ENCODE data around the gene EGFL7.
A peak's percentile ranks its signal among the peaks of the same experiment; 100 is the strongest.

Gene EGFL7

GRCh38 chr9:136688274-136689107 lies 25.8 kb downstream of the EGFL7 start:
- no peak for DNase-seq

DNA sequence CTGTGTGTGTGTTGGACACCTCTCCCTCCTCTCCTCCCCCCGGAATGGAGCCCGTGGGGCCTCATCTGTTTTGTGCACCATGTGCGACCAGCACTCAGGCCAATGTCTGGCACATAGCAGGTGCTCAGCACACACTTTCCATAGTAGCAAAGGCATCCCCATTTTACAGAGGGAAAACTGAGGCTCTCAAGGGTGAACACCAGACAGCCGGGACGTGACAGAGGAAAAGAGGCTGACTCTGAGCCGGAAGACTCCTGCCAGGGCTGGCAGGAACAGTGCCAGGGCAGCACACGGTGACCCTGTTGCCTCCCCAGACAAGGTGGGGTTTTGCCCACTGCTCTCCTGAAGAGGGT lies 26.4 kb downstream of the EGFL7 start:
- DNase-seq: no peak

DNA sequence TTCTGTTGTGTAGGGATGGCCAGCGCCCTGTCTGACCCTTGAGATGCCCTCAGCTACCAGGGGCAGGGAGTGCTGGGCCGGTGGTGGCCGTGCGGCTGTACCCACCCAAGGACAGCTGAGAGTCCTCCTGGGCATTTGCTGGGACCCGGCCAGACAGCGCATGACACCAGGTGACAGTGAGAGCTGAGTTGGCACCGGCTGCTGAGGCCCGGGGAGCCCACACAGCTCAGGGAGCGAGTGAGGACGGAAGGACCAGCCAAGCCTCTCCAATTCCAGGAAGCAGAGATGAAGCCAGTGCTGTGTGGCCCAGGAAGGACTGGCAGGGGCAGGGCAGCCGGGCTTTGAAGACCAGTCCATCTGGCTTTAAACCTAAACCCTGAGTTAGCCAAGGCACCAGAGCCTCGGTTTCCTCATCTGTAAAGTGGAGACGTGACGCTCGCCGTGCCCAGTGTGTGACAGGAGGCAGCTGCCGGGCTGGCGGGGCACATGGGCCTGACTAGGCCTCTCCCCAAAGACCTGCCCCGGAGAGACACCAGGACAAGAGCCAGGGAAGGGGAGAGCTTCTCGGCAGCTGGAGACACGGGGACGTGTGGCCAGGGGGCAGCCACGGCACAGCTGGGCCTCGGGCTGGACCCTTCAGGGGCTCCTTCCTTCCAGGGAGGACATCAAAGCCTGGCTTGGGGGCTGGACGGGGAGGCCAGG lies 27.5 kb downstream of the EGFL7 start:
- DNase-seq: no peak

DNA sequence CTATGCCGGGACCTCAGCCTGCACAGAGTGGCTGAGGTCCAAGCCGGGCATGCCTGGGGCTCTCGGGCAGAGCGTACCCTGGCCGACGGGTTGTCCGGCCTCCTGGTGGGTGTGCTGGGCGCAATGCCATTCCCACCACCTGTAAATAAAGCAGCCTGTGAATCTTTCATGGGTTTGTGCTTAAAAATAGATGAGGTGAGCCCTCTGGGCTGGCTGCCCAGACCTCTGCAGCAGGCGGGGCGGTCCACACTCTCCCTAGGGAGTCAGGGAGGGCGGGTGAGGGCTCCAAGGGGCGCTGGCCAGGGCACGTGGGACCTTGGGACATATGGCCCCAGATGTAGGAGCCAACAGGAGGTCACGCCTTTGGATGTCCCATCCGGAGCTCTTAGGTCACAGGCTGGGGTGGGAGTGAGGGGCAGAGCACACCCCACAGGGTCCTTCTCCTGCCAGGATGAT lies 28.1 kb downstream of the EGFL7 start:
- no peak for DNase-seq

- DNase-seq: no peak
These were observed 28.8 kb downstream of the EGFL7 start for GRCh38 chr9:136691316-136692184.

DNA sequence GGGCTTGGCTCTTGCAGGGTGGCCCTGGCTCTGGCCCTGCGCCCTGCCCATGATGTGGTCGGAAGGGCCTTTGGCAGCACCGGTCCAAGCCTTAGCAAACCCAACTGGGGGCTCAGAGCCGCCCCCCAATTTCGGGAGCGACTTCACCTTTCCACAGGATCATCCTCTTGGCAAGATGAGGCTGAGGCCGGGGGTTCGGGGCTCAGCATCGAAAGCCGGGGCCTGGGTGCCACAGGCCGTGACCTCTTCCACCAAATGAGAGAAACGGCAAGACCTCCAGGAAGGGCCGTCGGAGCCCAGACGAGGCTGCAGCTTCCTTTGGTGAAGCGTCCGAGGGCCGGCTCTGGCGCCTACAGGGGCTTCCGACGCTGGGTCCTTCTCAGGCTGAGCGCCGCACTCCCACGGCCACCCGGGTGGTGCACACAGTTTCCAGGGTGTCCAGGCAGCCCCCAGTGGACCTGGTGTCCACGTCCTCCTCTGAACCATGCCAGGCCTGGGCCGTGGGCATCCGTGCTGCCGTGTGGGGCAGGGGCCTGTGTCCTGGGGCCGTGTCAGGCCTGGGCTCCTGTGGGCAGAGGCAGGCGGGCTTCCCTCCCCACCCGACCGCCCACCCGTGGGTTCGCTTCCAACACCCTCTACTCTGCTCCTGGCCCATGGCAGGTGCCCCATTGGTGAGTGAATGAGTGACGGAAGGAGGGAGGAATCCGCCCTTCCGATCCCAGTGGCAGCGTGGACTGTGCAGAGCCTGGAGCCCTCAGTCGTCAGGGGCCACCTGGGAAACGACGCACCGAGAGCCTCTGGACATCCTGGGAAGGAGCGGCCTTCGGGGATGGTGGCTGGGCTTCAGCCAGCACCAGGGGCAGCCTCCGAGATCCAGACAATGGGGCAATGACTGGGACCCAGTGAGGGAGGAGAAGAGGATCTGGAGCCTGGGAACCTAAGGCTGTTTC lies 29.7 kb downstream of the EGFL7 start:
- DNase-seq: no peak

DNA sequence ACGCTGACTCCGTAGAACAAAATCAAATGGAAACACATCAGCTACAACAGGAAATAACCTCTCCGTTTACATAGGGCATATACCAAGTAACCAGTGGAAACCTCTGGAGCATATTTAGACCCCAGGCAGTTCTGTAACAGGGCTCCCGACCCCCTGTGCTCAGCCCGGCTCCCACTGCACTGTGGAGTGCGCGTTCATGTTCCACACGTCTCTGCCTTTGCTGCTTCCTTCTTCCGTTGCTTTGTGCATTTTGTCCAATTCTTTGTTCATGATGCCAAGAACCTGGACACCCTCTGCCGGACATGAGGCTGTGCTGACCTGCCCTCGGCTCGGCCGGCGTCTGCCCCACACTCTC lies 30.4 kb downstream of the EGFL7 start:
- DNase-seq: no peak

- DNase-seq: no peak
These were observed 30.9 kb downstream of the EGFL7 start for GRCh38 chr9:136693490-136694162.

DNA sequence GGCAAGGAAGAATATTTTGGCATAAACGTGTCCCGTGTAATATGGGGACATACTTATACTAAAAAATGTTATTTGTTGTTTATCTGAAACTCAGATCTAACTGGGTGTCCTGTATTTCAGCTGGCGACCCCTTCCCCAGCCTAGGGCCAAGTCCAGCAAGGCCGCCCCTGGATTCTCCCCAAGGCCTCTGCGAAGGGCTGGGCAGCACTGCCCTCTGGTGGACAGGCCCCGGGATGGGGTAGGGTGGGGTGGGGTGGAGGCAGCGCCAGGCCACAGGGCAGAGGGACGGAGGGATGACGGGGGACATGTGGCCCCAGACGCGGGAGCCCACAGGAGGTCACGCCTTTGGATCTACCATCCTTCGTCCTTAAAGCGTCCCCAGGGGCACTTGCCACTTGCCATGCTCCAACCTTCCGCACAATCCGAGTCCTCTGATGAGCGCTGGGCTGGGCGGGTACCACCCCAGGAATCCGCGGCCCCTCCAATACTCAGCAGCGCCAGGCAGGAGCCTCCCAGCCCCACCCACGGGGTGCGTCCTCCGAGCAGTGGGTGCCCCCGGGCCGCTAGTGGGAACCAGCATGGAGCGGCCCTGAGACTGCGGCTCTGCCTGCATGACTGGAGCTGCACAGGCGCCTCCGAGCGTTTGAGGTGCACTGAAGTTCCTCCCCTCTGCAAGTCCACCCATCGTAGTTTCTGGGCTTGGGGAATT lies 31.6 kb downstream of the EGFL7 start:
- DNase-seq: no peak

DNA sequence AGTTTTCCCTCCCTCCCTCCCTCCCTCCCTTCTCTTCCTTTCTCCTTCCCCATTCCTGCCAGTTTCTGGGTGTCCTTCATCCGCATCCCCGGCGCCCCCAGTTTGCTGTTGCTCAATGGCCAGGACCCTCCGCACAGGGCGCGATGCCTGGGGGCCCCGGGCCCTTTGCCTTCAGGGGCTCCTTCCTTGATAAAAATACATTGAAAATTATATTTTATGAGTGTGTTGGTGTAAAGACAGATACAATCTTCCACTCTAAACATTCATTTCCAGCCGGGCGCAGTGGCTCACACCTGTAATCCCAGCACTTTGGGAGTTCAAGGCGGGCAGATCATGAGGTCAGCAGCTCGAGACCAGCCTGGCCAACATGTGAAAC lies 32.1 kb downstream of the EGFL7 start:
- DNase-seq: no peak

DNA sequence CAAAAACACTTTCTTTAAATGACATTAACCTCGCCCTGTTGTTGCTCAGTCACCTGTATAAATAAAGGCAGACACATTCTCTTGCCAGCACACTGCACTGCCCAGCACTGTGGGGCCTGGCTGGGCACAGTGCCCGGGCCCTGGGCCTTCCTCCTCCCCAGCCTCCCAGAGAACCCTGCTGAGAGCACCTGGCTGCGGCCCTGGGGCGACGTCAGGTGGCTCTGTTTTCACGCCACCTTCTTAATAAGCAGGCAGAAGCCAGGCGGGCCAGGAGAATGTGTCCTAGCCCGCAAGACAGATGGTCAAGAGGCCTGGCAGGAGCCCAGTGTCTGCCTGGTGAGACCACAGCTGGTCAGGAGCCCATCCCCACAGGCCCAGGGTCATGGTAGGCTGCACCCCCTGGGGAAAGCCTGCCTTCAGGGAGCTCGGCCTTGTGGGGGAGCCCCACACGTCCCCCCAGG lies 32.7 kb downstream of the EGFL7 start:
- no peak for DNase-seq

DNA sequence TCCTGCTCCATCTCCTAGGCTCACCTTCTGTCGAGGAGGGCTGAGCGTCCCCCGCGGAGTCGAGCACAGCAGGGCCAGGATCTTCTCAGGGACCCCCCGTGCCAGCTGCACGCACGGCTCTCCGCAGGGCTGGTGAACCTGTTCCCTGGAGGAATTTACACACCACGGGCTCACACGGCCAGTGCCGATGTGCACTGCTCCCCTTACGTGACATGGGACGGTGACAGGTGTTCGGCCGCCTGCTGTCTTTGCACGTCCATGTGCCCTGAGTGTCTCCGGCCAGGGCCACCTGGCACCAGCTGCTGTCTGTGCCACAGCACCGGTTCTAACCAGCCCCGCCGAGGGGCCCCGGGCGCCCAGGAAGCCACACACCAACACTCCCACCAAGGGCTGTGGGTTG lies 33.2 kb downstream of the EGFL7 start:
- DNase-seq: no peak

GRCh38 chr9:136696502-136696901 lies 33.8 kb downstream of the EGFL7 start:
- no peak for DNase-seq

- DNase-seq: no peak
These were observed 34.6 kb downstream of the EGFL7 start for GRCh38 chr9:136697146-136697820.

DNA sequence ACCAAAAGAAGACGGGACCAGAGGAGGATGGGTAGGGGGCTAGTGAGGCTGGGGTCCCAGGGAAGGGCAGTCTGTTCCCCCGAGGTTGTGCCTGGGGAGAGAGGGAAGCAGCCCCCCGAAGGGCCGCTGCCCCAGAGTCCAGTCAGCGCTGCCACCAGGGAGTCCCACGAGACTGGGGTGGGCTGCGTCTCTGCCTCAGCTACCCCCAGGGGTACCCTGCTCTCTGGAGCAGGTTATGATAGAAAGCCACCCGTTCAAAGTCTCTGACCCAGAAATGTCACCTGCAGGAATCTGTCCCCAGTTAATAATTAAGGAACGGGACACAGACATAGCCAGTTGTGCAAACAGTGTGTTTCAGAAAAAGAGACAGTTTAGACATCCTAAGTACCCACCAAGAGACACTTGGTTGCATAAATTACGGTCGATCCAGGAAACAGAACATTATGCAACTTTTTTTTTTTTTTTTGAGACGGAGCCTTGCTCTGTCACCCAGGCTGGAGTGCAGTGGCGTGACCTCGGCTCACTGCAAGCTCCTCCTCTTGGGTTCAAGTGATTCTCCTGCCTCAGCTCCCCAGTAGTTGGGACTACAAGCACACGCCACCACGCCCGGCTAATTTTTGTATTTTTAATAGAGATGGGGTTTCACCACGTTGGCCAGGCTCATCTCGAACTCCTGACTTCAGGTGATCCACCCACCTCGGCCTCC lies 35.3 kb downstream of the EGFL7 start:
- no peak for DNase-seq

- DNase-seq: no peak
These were observed 36.0 kb downstream of the EGFL7 start for GRCh38 chr9:136698635-136699246.

GRCh38 chr9:136700304-136700703 lies 37.6 kb downstream of the EGFL7 start:
- DNase-seq: no peak

GRCh38 chr9:136700959-136701667 lies 38.4 kb downstream of the EGFL7 start:
- peak; percentile 60 for DNase-seq

DNA sequence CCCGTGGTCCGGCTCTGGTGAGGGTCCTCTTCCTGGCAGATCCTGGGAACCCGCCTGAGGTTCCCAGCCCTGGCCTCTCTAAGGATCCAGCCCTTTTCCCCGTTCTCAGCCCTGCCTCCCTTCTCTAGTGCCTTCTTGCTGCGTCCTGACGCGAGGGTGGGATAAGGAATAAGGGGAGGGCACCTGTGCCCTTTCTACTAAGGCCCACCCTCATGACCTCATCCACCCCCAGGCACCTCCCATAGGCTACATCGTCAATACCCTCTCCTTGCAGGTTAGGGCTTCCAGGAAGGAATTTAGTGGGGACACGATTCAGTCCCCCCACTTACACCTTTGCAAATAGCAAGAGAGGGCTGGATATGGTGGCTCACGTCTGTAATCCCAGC lies 38.9 kb downstream of the EGFL7 start:
- DNase-seq: no peak
